HEK293 (cell line): ENCODE data around the gene CBX2.
A peak's percentile ranks its signal among the peaks of the same experiment; 100 is the strongest.

Source experiments
- CTCF ChIA-PET: fragments of 350-600 bp; formaldehyde crosslinking; extraction: SDS; loops from one replicate; lab custom pipeline; 2021; ENCODE audit warnings: antibody characterized with exemption; lab: Yijun Ruan, JAX
- POLR2A ChIA-PET: fragments of 300-600 bp; formaldehyde crosslinking; extraction: SDS; loops from one replicate; lab custom pipeline; 2020; ENCODE audit warnings: antibody characterized with exemption, inconsistent platforms; lab: Yijun Ruan, JAX
- H3K27ac ChIP-seq: fragments of 200-500 bp; sonication (Bioruptor generic); 2 replicates; pipeline ENCODE4 v1.5.1; 2014; ENCODE audit warnings: low read depth, low read length, control low read depth, inconsistent platforms; ENCODE audit errors: extremely low read depth
- H3K36me3 ChIP-seq, 2 experiments: fragments of 200-500 bp in 1 of 2; sonication (Bioruptor generic) in 1 of 2; 1 replicate in 1 of 2; 2 replicates in 1 of 2; pipeline ENCODE4 v1.5.1; 2014 to 2017; ENCODE audit warnings: inconsistent platforms in 2 of 2, low read length in 2 of 2; ENCODE audit not compliant: control insufficient read depth in 2 of 2, insufficient read depth in 1 of 2
- H3K4me1 ChIP-seq: fragments of 200-500 bp; sonication (Bioruptor generic); 2 replicates; pipeline ENCODE4 v1.5.1; 2014; ENCODE audit warnings: mild to moderate bottlenecking, low read length, inconsistent platforms; ENCODE audit not compliant: control insufficient read depth, insufficient read depth
- H3K4me3 ChIP-seq: 2 replicates; pipeline ENCODE4 v1.5.1; 2011; ENCODE audit warnings: low read depth, mild to moderate bottlenecking, control low read depth, low read length, moderate library complexity
- H3K9me3 ChIP-seq: fragments of 200-500 bp; sonication (Bioruptor generic); 2 replicates; pipeline ENCODE4 v1.5.1; 2014; ENCODE audit warnings: low read depth, low read length, inconsistent platforms; ENCODE audit not compliant: control insufficient read depth, insufficient read depth
- BCL11A ChIP-seq: fragments of 450-650 bp; formaldehyde crosslinking; IDR thresholded peaks from 2 replicates; pipeline ENCODE4 v1.5.1; 2016; ENCODE audit warnings: low read depth, missing biosample characterization, missing genetic modification characterization
- BCL11B ChIP-seq: fragments of 450-650 bp; formaldehyde crosslinking; IDR thresholded peaks from 2 replicates; pipeline ENCODE4 v1.5.1; 2016; ENCODE audit warnings: low read depth, missing biosample characterization, missing genetic modification characterization
- EGR2 ChIP-seq: fragments of 450-650 bp; formaldehyde crosslinking; IDR thresholded peaks from 2 replicates; pipeline ENCODE4 v1.5.1; 2016; ENCODE audit warnings: low read depth, missing biosample characterization, missing genetic modification characterization
- MYNN ChIP-seq: fragments of 450-650 bp; formaldehyde crosslinking; IDR thresholded peaks from 2 replicates; pipeline ENCODE4 v1.5.1; 2016; ENCODE audit warnings: missing biosample characterization, missing genetic modification characterization, borderline replicate concordance
- PRDM10 ChIP-seq: fragments of 450-650 bp; formaldehyde crosslinking; IDR thresholded peaks from 2 replicates; pipeline ENCODE4 v1.5.1; 2016; ENCODE audit warnings: missing biosample characterization, missing genetic modification characterization
- YY2 ChIP-seq: fragments of 450-650 bp; formaldehyde crosslinking; IDR thresholded peaks from 2 replicates; pipeline ENCODE4 v1.5.1; 2016; ENCODE audit warnings: missing biosample characterization, missing genetic modification characterization
- ZBTB11 ChIP-seq: fragments of 450-650 bp; formaldehyde crosslinking; conservative IDR thresholded peaks from 2 replicates; pipeline ENCODE4 v1.5.1; 2016; ENCODE audit warnings: low read depth, missing biosample characterization, missing genetic modification characterization
- ZNF10 ChIP-seq: fragments of 450-650 bp; formaldehyde crosslinking; IDR thresholded peaks from 2 replicates; pipeline ENCODE4 v1.5.1; 2017; ENCODE audit warnings: missing biosample characterization, missing genetic modification characterization
- ZNF121 ChIP-seq: fragments of 450-650 bp; formaldehyde crosslinking; IDR thresholded peaks from 2 replicates; pipeline ENCODE4 v1.5.1; 2016; ENCODE audit warnings: missing biosample characterization, missing genetic modification characterization
- ZNF202 ChIP-seq: fragments of 450-650 bp; formaldehyde crosslinking; IDR thresholded peaks from 2 replicates; pipeline ENCODE4 v1.5.1; 2016; ENCODE audit warnings: missing biosample characterization, missing genetic modification characterization, borderline replicate concordance
- ZNF211 ChIP-seq: fragments of 450-650 bp; formaldehyde crosslinking; IDR thresholded peaks from 2 replicates; pipeline ENCODE4 v1.5.1; 2016; ENCODE audit warnings: low read depth, missing biosample characterization, missing genetic modification characterization
- ZNF239 ChIP-seq: fragments of 450-650 bp; formaldehyde crosslinking; IDR thresholded peaks from 2 replicates; pipeline ENCODE4 v1.5.1; 2016; ENCODE audit warnings: missing biosample characterization, missing genetic modification characterization
- ZNF24 ChIP-seq: fragments of 450-650 bp; formaldehyde crosslinking; IDR thresholded peaks from 2 replicates; pipeline ENCODE4 v1.5.1; 2016; ENCODE audit warnings: missing biosample characterization, missing genetic modification characterization
- ZNF274 ChIP-seq, 2 experiments: fragments of 200-500 bp in 1 of 2; fragments of 450-650 bp in 1 of 2; sonication (Bioruptor generic) in 1 of 2; formaldehyde crosslinking in 1 of 2; IDR thresholded peaks; 2 replicates each; pipeline versions ENCODE4 v1.5.1 to v1.6.1; 2014 to 2016; ENCODE audit warnings: borderline replicate concordance in 1 of 2, inconsistent platforms in 1 of 2, low read length in 1 of 2, missing biosample characterization in 1 of 2, missing genetic modification characterization in 1 of 2
- ZNF335 ChIP-seq: fragments of 450-650 bp; formaldehyde crosslinking; conservative IDR thresholded peaks from 2 replicates; pipeline ENCODE4 v1.5.1; 2016; ENCODE audit warnings: missing biosample characterization, missing genetic modification characterization
- ZNF394 ChIP-seq: fragments of 450-650 bp; formaldehyde crosslinking; IDR thresholded peaks from 2 replicates; pipeline ENCODE4 v1.5.1; 2016; ENCODE audit warnings: missing biosample characterization, missing genetic modification characterization, mild to moderate bottlenecking, moderate library complexity, borderline replicate concordance
- ZNF426 ChIP-seq: fragments of 450-650 bp; formaldehyde crosslinking; IDR thresholded peaks from 2 replicates; pipeline ENCODE4 v1.5.1; 2017; ENCODE audit warnings: missing biosample characterization, missing genetic modification characterization, mild to moderate bottlenecking, inconsistent platforms, moderate library complexity
- ZNF561 ChIP-seq: fragments of 450-650 bp; IDR thresholded peaks from 2 replicates; pipeline ENCODE4 v1.5.1; 2018; ENCODE audit warnings: missing biosample characterization, missing genetic modification characterization, borderline replicate concordance
- ZNF610 ChIP-seq: fragments of 450-650 bp; formaldehyde crosslinking; IDR thresholded peaks from 2 replicates; pipeline ENCODE4 v1.5.1; 2016; ENCODE audit warnings: missing biosample characterization, missing genetic modification characterization, borderline replicate concordance
- ZNF830 ChIP-seq: fragments of 450-650 bp; IDR thresholded peaks from 2 replicates; pipeline ENCODE4 v1.5.0; 2018; ENCODE audit warnings: missing biosample characterization, missing genetic modification characterization, low read depth, mild to moderate bottlenecking, moderate library complexity
- ZNF843 ChIP-seq: fragments of 450-650 bp; formaldehyde crosslinking; IDR thresholded peaks from 2 replicates; pipeline ENCODE4 v1.5.1; 2016; ENCODE audit warnings: missing biosample characterization, missing genetic modification characterization
- ZSCAN23 ChIP-seq: fragments of 450-650 bp; formaldehyde crosslinking; IDR thresholded peaks from 2 replicates; pipeline ENCODE4 v1.5.1; 2016; ENCODE audit warnings: missing biosample characterization, missing genetic modification characterization
- TF ChIP-seq, protein P1 (sequence below): fragments of 450-650 bp; formaldehyde crosslinking; IDR thresholded peaks from 2 replicates; pipeline ENCODE4 v1.5.1; 2016; ENCODE audit warnings: missing biosample characterization, missing genetic modification characterization

Gene CBX2

GRCh38 chr17:79799538-79800324, 21.8 kb downstream of the CBX2 start (continued):
- TF ChIP-seq YY2 (tag by site-specific recombination) (no peak), ZNF394 (tag by site-specific recombination) (no peak), ZNF830 (tag by site-specific recombination) (no peak), ZNF426 (no peak)

DNA sequence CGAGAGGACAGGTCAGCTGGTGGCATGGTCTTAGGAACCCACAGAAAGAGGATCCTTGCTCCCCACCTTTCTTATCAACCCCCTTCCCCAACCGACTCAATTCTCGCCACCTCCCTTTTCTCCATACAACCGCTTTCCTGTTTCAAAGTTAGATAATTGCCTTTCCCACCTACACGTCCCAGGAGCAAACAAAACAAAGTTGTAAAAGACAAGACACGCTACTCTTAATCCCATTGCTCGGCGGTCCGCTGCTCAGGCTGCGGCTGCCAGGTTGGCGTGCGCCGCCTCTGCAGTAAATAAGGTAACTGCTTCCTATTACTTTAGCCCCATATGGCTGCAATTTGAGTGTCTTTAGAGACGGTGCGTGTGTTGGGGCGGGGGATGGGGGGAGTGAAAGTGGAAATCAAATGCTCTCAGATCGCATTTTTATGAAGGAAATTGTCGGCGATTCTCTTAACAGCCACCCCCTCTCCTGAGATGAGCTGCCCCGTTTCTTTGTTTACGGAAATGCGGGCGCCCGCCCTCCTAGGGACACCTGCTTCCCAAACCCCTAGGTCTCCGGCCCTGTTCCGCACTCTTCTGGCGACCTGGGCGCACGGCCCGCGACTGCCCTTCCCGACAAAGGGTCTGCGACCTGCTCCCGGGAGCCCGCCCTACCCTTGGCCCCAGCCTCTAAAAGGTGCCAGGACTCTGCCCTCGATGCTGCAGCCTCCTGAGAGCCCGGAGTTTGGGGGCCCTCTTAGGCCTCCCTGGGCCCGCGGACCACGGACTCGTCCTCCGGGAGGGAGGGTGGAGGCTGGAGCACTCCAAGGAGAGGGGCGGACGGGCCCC, 22.6 kb downstream of the CBX2 start:
- H3K4me3 ChIP-seq, result peak overlapping the region; percentile 32
- TF ChIP-seq ZNF426, result no peak
- 0 out of 2 replicates have a peak, but pooled peaks have one; percentile 10 for TF ChIP-seq ZSCAN23
- peak; percentile 80; the same call in 1 of the 2 replicates for TF ChIP-seq ZNF561
- TF ChIP-seq ZNF335 (tag by site-specific recombination), result peak; percentile 1; the same call in 1 of the 2 replicates
- TF ChIP-seq ZNF211 (tag by site-specific recombination), result no peak
- TF ChIP-seq EGR2 (tag by site-specific recombination), result peak; percentile 86
- TF ChIP-seq, protein P1, sequence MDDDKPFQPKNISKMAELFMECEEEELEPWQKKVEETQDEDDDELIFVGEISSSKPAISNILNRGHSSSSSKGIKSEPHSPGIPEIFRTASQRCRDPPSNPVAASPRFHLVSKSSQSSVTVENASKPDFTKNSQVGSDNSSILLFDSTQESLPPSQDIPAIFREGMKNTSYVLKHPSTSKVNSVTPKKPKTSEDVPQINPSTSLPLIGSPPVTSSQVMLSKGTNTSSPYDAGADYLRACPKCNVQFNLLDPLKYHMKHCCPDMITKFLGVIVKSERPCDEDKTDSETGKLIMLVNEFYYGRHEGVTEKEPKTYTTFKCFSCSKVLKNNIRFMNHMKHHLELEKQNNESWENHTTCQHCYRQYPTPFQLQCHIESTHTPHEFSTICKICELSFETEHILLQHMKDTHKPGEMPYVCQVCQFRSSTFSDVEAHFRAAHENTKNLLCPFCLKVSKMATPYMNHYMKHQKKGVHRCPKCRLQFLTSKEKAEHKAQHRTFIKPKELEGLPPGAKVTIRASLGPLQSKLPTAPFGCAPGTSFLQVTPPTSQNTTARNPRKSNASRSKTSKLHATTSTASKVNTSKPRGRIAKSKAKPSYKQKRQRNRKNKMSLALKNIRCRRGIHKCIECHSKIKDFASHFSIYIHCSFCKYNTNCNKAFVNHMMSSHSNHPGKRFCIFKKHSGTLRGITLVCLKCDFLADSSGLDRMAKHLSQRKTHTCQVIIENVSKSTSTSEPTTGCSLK (tag by site-specific recombination), result no peak
- no peak for TF ChIP-seq ZNF202 (tag by site-specific recombination)
- peak; percentile 58 for TF ChIP-seq BCL11B (tag by site-specific recombination)
- TF ChIP-seq ZNF24 (tag by site-specific recombination), result peak; percentile 62
- TF ChIP-seq ZNF843 (tag by site-specific recombination), result peak; percentile 29; the same call in 1 of the 2 replicates
- TF ChIP-seq ZNF239 (tag by site-specific recombination), result 0 out of 2 replicates have a peak, but pooled peaks have one; percentile 11
- TF ChIP-seq ZNF121, result no peak
- TF ChIP-seq BCL11A (tag by site-specific recombination), result peak; percentile 22; the same call in 1 of the 2 replicates
- no peak for TF ChIP-seq ZNF274 (IDR thresholded peaks at IDR 0.05; ENCODE audit: low read length)
- TF ChIP-seq ZNF274 (tag by site-specific recombination; IDR thresholded peaks at IDR 0.05; ENCODE audit: borderline replicate concordance), result no peak
- peak; percentile 18; the same call in 1 of the 2 replicates for TF ChIP-seq ZBTB11 (tag by site-specific recombination)
- no peak for TF ChIP-seq MYNN (tag by site-specific recombination)
- TF ChIP-seq PRDM10 (tag by site-specific recombination), result peak; percentile 97
- TF ChIP-seq ZNF10, result 0 out of 2 replicates have a peak, but pooled peaks have one; percentile 27
- TF ChIP-seq ZNF610, result 0 out of 2 replicates have a peak, but pooled peaks have one; percentile 22

More for the DNA sequence above, 22.6 kb downstream of the CBX2 start:
- ChIA-PET CTCF (interaction anchor here (0.5 to 2.6 kb wide), 6 partner anchors 8 to 565 kb away, joined by 4 to 9 read pairs (median 4); no protein-coding TSS in a partner anchor), POLR2A (interaction anchor here (1.3 to 2.0 kb wide), 4 partner anchors 11 to 301 kb away, joined by 3 to 20 read pairs (median 6); partner anchors contain the start of genes CBX4 and GAA)
- Histone ChIP-seq H3K4me1 (peaks cover 21% of the 10 kb centered on the region), H3K36me3 (peaks cover 0 to 4% of the 10 kb centered on the region in 2 experiments; a peak in 1 of 3 replicates), H3K27ac (peak overlapping the region; percentile 85), H3K9me3 (no peaks in the 10 kb centered on the region)
